GM18867 (cell line): ENCODE data around the gene SRRM4.

Source experiments
- ATAC-seq: cut with Tn5 transposase; IDR thresholded peaks from one replicate; pipeline ENCODE4 v1.9.1; 2021; ENCODE audit warnings: mild to moderate bottlenecking, moderate library complexity; ENCODE audit not compliant: unreplicated experiment

Gene SRRM4

GRCh38 chr12:119157528-119157927, 176.2 kb downstream of the SRRM4 start:
- ATAC-seq: no peak

GRCh38 chr12:119157978-119158377, 176.6 kb downstream of the SRRM4 start:
- no peak for ATAC-seq

GRCh38 chr12:119158402-119158801, 177.1 kb downstream of the SRRM4 start:
- ATAC-seq: no peak

GRCh38 chr12:119159844-119160243, 178.5 kb downstream of the SRRM4 start:
- no peak for ATAC-seq

- no peak for ATAC-seq
Observed at GRCh38 chr12:119167902-119168301, 186.6 kb downstream of the SRRM4 start.

GRCh38 chr12:119168721-119169120, 187.4 kb downstream of the SRRM4 start:
- ATAC-seq: no peak

GRCh38 chr12:119169150-119169549, 187.8 kb downstream of the SRRM4 start:
- no peak for ATAC-seq

GRCh38 chr12:119171291-119171690, 189.9 kb downstream of the SRRM4 start:
- ATAC-seq: no peak

- no peak for ATAC-seq
Observed at GRCh38 chr12:119171691-119172425, 190.5 kb downstream of the SRRM4 start.

- no peak for ATAC-seq
Observed at GRCh38 chr12:119175081-119175480, 193.7 kb downstream of the SRRM4 start.

- no peak for ATAC-seq
Observed at GRCh38 chr12:119176267-119177055, 195.1 kb downstream of the SRRM4 start.

- no peak for ATAC-seq
Observed at GRCh38 chr12:119177056-119177325, 195.7 kb downstream of the SRRM4 start.

- ATAC-seq: no peak
Observed at GRCh38 chr12:119177724-119178380, 196.5 kb downstream of the SRRM4 start.

- no peak for ATAC-seq
Observed at GRCh38 chr12:119178544-119179334, 197.4 kb downstream of the SRRM4 start, which contains the start of gene HSPB8. HSPB8 (plus strand) TSS chr12:119178931; CDS start chr12:119179313, 382 bp downstream.

GRCh38 chr12:119179335-119180021, 198.1 kb downstream of the SRRM4 start:
- ATAC-seq: no peak

- no peak for ATAC-seq
Observed at GRCh38 chr12:119180380-119181040, 199.2 kb downstream of the SRRM4 start.

- ATAC-seq: no peak
Observed at GRCh38 chr12:119181202-119181601, 199.9 kb downstream of the SRRM4 start.

- no peak for ATAC-seq
Observed at GRCh38 chr12:119181944-119182343, 200.6 kb downstream of the SRRM4 start.

- ATAC-seq: no peak
Observed at GRCh38 chr12:119182701-119183493, 201.6 kb downstream of the SRRM4 start.
